PC-9 (cell line): ENCODE data around the gene NUDT6.

Experiments used
- CTCF ChIP-seq: fragments of 200-600 bp; sonication (generic); conservative IDR thresholded peaks from 2 replicates; pipeline ENCODE4 v1.6.1; 2017; ENCODE audit warnings: mixed run types, antibody characterized with exemption, mild to moderate bottlenecking, moderate library complexity
- EZH2 ChIP-seq: fragments of 200-600 bp; sonication (generic); IDR thresholded peaks from 2 replicates; pipeline ENCODE4 v1.8.0; 2017; ENCODE audit warnings: antibody characterized with exemption, low read depth

GRCh38 chr4:122921971-122922876 lies at the start of gene NUDT6:
- TF ChIP-seq CTCF (no peak), EZH2 (no peak)
